Endothelial cell of umbilical vein (primary cell): ENCODE data around the gene B4GALNT4. TPM values are rescaled to one million over a fixed set of nuclear protein-coding genes. Genes with fewer than 3 reads are reported as not detected.

Source experiments
- BruUV-seq: library from RNA; stranded (reverse); fragments of 400-500 nt; replicated peaks from 2 replicates; lab custom pipeline; 2021; lab: Mats Ljungman, UMichigan
- CTCF ChIA-PET: fragments of 300-600, 350-600 bp; sonication (Branson Sonifier 250); formaldehyde crosslinking; loops from one replicate; lab custom pipeline; 2021; ENCODE audit warnings: antibody characterized with exemption, inconsistent platforms; lab: Charles Lee
- POLR2A ChIA-PET: fragments of 300-600, 350-600 bp; sonication (Branson Sonifier 250); formaldehyde crosslinking; loops from one replicate; lab custom pipeline; 2021; ENCODE audit warnings: antibody characterized with exemption, inconsistent platforms; lab: Charles Lee
- DNase-seq: peaks from one replicate; pipeline ENCODE4 v3.0.0-alpha.2; 2011; ENCODE audit warnings: low read depth, low spot score
- FAIRE-seq: peaks from 2 replicates; lab custom pipeline; 2011; peaks lifted over from hg19 to GRCh38; lab: Jason Lieb, UNC
- H2AFZ ChIP-seq: 2 replicates; pipeline ENCODE4 v1.6.0; 2012; ENCODE audit warnings: low read depth, low read length, control low read depth, inconsistent platforms
- H3K27ac ChIP-seq: 2 replicates; pipeline ENCODE4 v1.5.1; 2011; ENCODE audit warnings: low read depth, mild to moderate bottlenecking, control low read depth, low read length, moderate library complexity; ENCODE audit not compliant: insufficient read depth
- H3K27me3 ChIP-seq, 2 experiments: 2 replicates each; pipeline versions ENCODE4 v1.6.0 to v1.6.1; 2011; ENCODE audit warnings: low read length in 2 of 2, mixed read lengths in 1 of 2; ENCODE audit not compliant: control insufficient read depth in 2 of 2, insufficient read depth in 2 of 2
- H3K36me3 ChIP-seq, 2 experiments: 2 replicates in 1 of 2; 3 replicates in 1 of 2; pipeline ENCODE4 v1.5.1; 2011; ENCODE audit warnings: low read length in 2 of 2, mild to moderate bottlenecking in 1 of 2, moderate library complexity in 1 of 2; ENCODE audit not compliant: control insufficient read depth in 2 of 2, insufficient read depth in 2 of 2; ENCODE audit errors: extremely low read depth in 1 of 2
- H3K4me1 ChIP-seq: 3 replicates; pipeline ENCODE4 v1.5.1; 2011; ENCODE audit warnings: mild to moderate bottlenecking, low read length; ENCODE audit not compliant: control insufficient read depth, insufficient read depth; ENCODE audit errors: extremely low read depth
- H3K4me2 ChIP-seq: 2 replicates; pipeline ENCODE4 v1.6.1; 2011; ENCODE audit warnings: low read length, control low read depth, mixed read lengths; ENCODE audit not compliant: insufficient read depth
- H3K4me3 ChIP-seq, 3 experiments: fragments of 200-600 bp in 1 of 3; sonication (generic), shearing (Covaris generic) in 1 of 3; replicated peaks in 1 of 3; 2 replicates each; pipeline ENCODE4 v1.5.1; 2011 to 2016; ENCODE audit warnings: control low read depth in 3 of 3, low read length in 3 of 3, mild to moderate bottlenecking in 2 of 3, inconsistent platforms in 1 of 3, low read depth in 1 of 3, moderate library complexity in 1 of 3; ENCODE audit not compliant: insufficient read depth in 1 of 3
- H3K79me2 ChIP-seq: 2 replicates; pipeline ENCODE4 v1.6.0; 2012; ENCODE audit warnings: low read length, inconsistent platforms; ENCODE audit not compliant: control insufficient read depth, insufficient read depth
- H3K9ac ChIP-seq: replicated peaks from 2 replicates; pipeline ENCODE3; 2011; ENCODE audit warnings: low read length, control low read depth; ENCODE audit not compliant: insufficient read depth; ENCODE audit errors: extremely low read depth
- H3K9me1 ChIP-seq: replicated peaks from 3 replicates; pipeline ENCODE4 v1.6.0; 2011; ENCODE audit warnings: mild to moderate bottlenecking, low read length; ENCODE audit not compliant: control insufficient read depth, insufficient read depth; ENCODE audit errors: extremely low read depth
- H3K9me3 ChIP-seq: replicated peaks from 2 replicates; pipeline ENCODE4 v1.5.1; 2012; ENCODE audit warnings: low read length, inconsistent platforms; ENCODE audit not compliant: control insufficient read depth, insufficient read depth
- H4K20me1 ChIP-seq: replicated peaks from 2 replicates; pipeline ENCODE3; 2011; ENCODE audit warnings: mild to moderate bottlenecking, low read length; ENCODE audit not compliant: control insufficient read depth, insufficient read depth; ENCODE audit errors: extremely low read depth
- CTCF ChIP-seq, 2 donors: IDR thresholded peaks; 1 replicate in 1 of 2; 2 replicates in 1 of 2; pipeline ENCODE4 v1.5.1; 2011; ENCODE audit warnings: low read length in 2 of 2, mild to moderate bottlenecking in 2 of 2, moderate library complexity in 2 of 2, control low read depth in 1 of 2, inconsistent platforms in 1 of 2, low read depth in 1 of 2; ENCODE audit not compliant: insufficient read depth in 1 of 2; ENCODE audit errors: extremely low read depth in 1 of 2
- EZH2 ChIP-seq: IDR thresholded peaks from 2 replicates; pipeline ENCODE4 v1.6.1; 2012; ENCODE audit warnings: borderline replicate concordance, low read depth, mild to moderate bottlenecking, moderate library complexity, low read length, inconsistent platforms; ENCODE audit not compliant: severe bottlenecking
- FOS ChIP-seq: IDR thresholded peaks from 2 replicates; pipeline ENCODE4 v1.6.1; 2011; ENCODE audit warnings: mild to moderate bottlenecking, low read length, moderate library complexity, borderline replicate concordance; ENCODE audit not compliant: insufficient read depth
- GATA2 ChIP-seq: IDR thresholded peaks from 2 replicates; pipeline ENCODE4 v1.7.0; 2011; ENCODE audit warnings: low read depth, mild to moderate bottlenecking, moderate library complexity, mixed read lengths, low read length; ENCODE audit not compliant: insufficient read length, insufficient read depth
- JUN ChIP-seq: IDR thresholded peaks from 2 replicates; pipeline ENCODE4 v1.6.1; 2011; ENCODE audit warnings: borderline replicate concordance, low read depth; ENCODE audit not compliant: insufficient read length, insufficient read depth
- MAX ChIP-seq: IDR thresholded peaks from 2 replicates; pipeline ENCODE4 v1.6.1; 2011; ENCODE audit not compliant: insufficient read depth, insufficient read length
- MYC ChIP-seq: IDR thresholded peaks from one replicate; pipeline ENCODE4 v1.6.1; 2011; ENCODE audit warnings: mild to moderate bottlenecking, low read depth, low read length
- POLR2A ChIP-seq: IDR thresholded peaks from 2 replicates; pipeline ENCODE4 v1.6.1; 2012; ENCODE audit warnings: low read depth, mild to moderate bottlenecking, control low read depth, low read length
- POLR2AphosphoS5 ChIP-seq: IDR thresholded peaks from 2 replicates; pipeline ENCODE4 v1.6.1; 2012; ENCODE audit warnings: low read depth, mild to moderate bottlenecking, control low read depth, low read length, moderate library complexity; ENCODE audit not compliant: insufficient read depth
- dilution Hi-C: fragments of 300-500 bp; cut with MboI; formaldehyde crosslinking; loops from one replicate; pipeline ENCODE4 v1.15.0; 2019; ENCODE audit warnings: low sequenced_read_pairs; ENCODE audit not compliant: extremely low pct_ligation_motif_present
- intact Hi-C: fragments of 100-400 bp; cut with micrococcal nuclease; formaldehyde crosslinking; loops from one replicate; pipeline ENCODE4 v1.10.0; 2022
- polyA plus RNA-seq, 4 experiments: library from polyadenylated mRNA; depleted of rRNA in 3 of 4; stranded (reverse) in 3 of 4; unstranded in 1 of 4; fragments of >200 nt; gene quantifications; 2 replicates each; pipeline versions ENCODE4 v1.2.1 to v1.2.3, GENCODE V29; 2011 to 2012; ENCODE audit warnings: missing spikeins in 1 of 4
- total RNA-seq: library from RNA; stranded (reverse); gene quantifications from 2 replicates; pipeline ENCODE4 v1.2.3, GENCODE V29; 2021

B4GALNT4 gene
- total and polyA plus RNA-seq, 2 donors (not counting 3 experiments of a cell fraction or from before 2014, with no cell fraction given): 9.2 to 9.6 TPM

- FAIRE-seq (no peak), DNase-seq (no peak)
- POLR2A ChIA-PET: no interaction called here
- intact Hi-C loops (no loop called here), dilution Hi-C loops (no loop called here)
- no peaks in the 10 kb centered on the region for H4K20me1 ChIP-seq
- no peak overlapping the region for H2AFZ ChIP-seq
- no peak overlapping the region for H3K4me3 ChIP-seq
- TF ChIP-seq MAX: no peak
- no peak for TF ChIP-seq EZH2
- TF ChIP-seq POLR2A: no peak
- no peak for TF ChIP-seq GATA2
- TF ChIP-seq CTCF (IDR thresholded peaks at IDR 0.05; ENCODE audit: extremely low read depth in 1 of 2, insufficient read depth in 1 of 2, low read depth in 1 of 2, low read length in 2 of 2): no peak
- no peak for TF ChIP-seq MYC
- no peak for TF ChIP-seq POLR2AphosphoS5
- no peak for TF ChIP-seq FOS
- no peak for TF ChIP-seq JUN
- H3K9ac ChIP-seq: no peak overlapping the region
- BruUV-seq: no TSS peak
- no peaks in the 10 kb centered on the region for H3K79me2 ChIP-seq
- H3K27me3 ChIP-seq: peaks cover 10 to 13% of the 10 kb centered on the region in 2 experiments
- H3K9me3 ChIP-seq: no peaks in the 10 kb centered on the region
- no peak overlapping the region for H3K4me2 ChIP-seq
- no peak overlapping the region for H3K27ac ChIP-seq
- H3K4me1 ChIP-seq: no peaks in the 10 kb centered on the region
- H3K36me3 ChIP-seq: no peaks in the 10 kb centered on the region
- no peaks in the 10 kb centered on the region for H3K9me1 ChIP-seq
- CTCF ChIA-PET: no interaction called here
Observed at GRCh38 chr11:372809-373715, 3.8 kb downstream of the B4GALNT4 start.
